Lower leg skin (tissue), 4 donors: ENCODE data around the gene PHKG2. TPM values are rescaled to one million over a fixed set of nuclear protein-coding genes. Genes with fewer than 3 reads are reported as not detected.

ENCODE experiments used
- DNase-seq, 2 donors: peaks; one replicate each; pipeline ENCODE4 v3.0.0-alpha.2; 2019; ENCODE audit warnings: low spot score in 2 of 2
- H3K4me3 ChIP-seq: fragments of 200-600 bp; sonication (generic); 2 replicates; pipeline ENCODE4 v1.5.1; 2017; ENCODE audit warnings: mild to moderate bottlenecking, low read depth; ENCODE audit not compliant: poor library complexity, severe bottlenecking
- POLR2A ChIP-seq, 2 donors: fragments of 450-650 bp; IDR thresholded peaks; one replicate each; pipeline ENCODE4 v1.6.1; 2016 to 2017; ENCODE audit warnings: antibody characterized with exemption in 2 of 2, mild to moderate bottlenecking in 1 of 2, moderate library complexity in 1 of 2
- WGBS, 2 donors: methylation state at CpG; one replicate each; pipeline ENCODE4 v1.1.5; 2018; 5-methylcytosine and 5-hydroxymethylcytosine counted together
- intact Hi-C: fragments of 100-400 bp; cut with DNase I; formaldehyde crosslinking; loops from one replicate; pipeline ENCODE4 v1.15.0; 2023; ENCODE audit warnings: low total_unique reads
- total RNA-seq, 4 donors: library from RNA; depleted of rRNA; stranded (reverse); fragments of >200 nt; gene quantifications; one replicate each; pipeline ENCODE4 v1.1.0, GENCODE V29; 2016
- TF ChIP-seq, protein P1 (sequence below), 3 donors: fragments of 450-650 bp; IDR thresholded peaks; one replicate each; pipeline ENCODE4 v1.5.1; 2016; ENCODE audit warnings: antibody characterized with exemption in 3 of 3, mild to moderate bottlenecking in 3 of 3, moderate library complexity in 2 of 3

PHKG2 gene
- total RNA-seq, 4 donors from 2014 or later, result 20.6 to 39.5 (median 31.5) TPM

DNA sequence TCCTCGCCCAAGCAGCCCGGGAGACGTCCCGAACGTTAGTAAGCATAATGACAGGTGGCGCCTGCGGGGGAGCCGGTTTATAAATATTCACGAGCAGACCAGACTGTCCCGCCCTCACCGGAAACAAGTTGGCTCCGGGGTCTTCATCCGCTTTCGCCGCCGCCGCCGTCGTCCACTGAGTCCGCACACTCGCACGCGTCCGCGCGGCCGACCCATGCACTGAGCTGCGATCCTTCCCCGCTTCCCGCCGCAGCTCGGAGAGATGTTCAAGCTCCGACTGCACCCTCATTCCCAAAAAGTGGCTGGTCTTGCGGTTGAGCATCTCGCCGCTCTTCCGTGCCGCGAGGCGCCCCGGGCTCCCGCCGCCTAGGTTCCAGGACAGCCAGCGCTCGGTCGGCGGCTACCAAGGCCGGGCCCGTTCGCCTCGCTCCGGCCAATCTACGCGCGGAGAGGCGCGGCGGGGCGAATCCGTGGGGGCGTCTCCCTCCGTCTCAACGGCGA, 13.3 kb downstream of the PHKG2 start:
- intact Hi-C loops, result no loop called here
- 0 to 1% methylated on average over 20 to 47 of the region's 64 CpGs for whole genome bisulfite sequencing, 2 donors
- no peak for DNase-seq
- TF ChIP-seq, protein P1, sequence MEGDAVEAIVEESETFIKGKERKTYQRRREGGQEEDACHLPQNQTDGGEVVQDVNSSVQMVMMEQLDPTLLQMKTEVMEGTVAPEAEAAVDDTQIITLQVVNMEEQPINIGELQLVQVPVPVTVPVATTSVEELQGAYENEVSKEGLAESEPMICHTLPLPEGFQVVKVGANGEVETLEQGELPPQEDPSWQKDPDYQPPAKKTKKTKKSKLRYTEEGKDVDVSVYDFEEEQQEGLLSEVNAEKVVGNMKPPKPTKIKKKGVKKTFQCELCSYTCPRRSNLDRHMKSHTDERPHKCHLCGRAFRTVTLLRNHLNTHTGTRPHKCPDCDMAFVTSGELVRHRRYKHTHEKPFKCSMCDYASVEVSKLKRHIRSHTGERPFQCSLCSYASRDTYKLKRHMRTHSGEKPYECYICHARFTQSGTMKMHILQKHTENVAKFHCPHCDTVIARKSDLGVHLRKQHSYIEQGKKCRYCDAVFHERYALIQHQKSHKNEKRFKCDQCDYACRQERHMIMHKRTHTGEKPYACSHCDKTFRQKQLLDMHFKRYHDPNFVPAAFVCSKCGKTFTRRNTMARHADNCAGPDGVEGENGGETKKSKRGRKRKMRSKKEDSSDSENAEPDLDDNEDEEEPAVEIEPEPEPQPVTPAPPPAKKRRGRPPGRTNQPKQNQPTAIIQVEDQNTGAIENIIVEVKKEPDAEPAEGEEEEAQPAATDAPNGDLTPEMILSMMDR (IDR thresholded peaks at IDR 0.05), result no peak
- TF ChIP-seq POLR2A (IDR thresholded peaks at IDR 0.05), result no peak
- H3K4me3 ChIP-seq, result peak overlapping the region; percentile 74

DNA sequence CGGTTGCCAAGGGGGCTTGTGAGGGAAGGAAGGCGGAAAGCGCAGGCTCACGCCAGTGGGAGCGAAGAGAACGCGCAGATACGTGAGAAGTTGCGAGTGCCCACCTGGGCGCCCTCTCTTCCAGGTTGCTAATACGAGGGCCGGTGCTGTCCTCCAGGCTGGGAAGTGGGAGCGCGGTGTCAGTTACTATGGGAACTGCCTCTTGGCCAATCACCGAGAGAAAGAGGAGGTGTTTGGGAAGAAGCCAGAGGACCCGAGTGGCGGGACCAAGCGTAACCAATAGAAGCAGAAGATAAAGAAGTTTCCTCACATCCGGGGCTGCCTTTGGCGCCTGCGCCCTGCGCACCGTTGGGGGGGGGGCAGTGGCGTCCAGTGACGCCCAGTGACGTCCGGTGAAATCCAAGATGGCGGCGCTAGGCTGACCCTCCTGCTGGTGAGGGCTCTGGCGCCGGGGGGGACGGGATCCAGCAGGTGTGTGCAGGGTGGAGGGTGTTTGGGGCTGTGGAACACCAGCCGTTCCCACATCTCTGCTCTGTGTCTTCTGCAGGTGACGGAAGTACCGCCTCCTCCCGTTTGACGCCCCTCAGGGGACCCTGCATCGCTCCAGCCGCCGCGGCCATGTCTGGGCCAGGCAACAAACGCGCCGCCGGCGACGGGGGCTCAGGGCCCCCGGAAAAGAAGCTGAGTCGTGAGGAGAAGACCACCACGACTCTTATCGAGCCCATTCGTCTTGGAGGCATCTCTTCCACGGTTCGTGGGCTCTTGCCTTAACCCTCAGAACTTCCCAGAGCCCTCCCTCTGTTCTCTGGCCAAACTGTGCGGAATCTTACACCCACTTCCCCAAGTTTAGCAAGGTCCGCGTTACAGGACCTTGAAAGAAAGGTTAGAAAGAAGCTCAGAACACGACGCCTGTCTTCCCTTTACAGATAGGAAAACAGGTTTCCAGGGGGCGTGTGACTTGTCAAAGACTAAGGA, 14.0 kb downstream of the PHKG2 start, which contains the start of the genes CFAP119 and RNF40:
Gene CFAP119 (minus strand): TSS at position 135 of the 975 bp plus-strand sequence. CDS start 314 bp downstream, outside the sequence.
Gene RNF40 (plus strand): TSS at position 395 of the 975 bp plus-strand sequence. CDS start 224 bp downstream, at position 619.
- 1% methylated on average over 57 to 60 of the region's 60 CpGs for WGBS, 2 donors
- intact Hi-C loops, result no loop called here
- peak; percentile 98 to 99 for DNase-seq
- TF ChIP-seq POLR2A (IDR thresholded peaks at IDR 0.05), result peak in 1 of 2 donors; percentile 38
- TF ChIP-seq, protein P1 (IDR thresholded peaks at IDR 0.05), result no peak
- peak within 1 kb of the TSS; percentile 79 for H3K4me3 ChIP-seq

DNA sequence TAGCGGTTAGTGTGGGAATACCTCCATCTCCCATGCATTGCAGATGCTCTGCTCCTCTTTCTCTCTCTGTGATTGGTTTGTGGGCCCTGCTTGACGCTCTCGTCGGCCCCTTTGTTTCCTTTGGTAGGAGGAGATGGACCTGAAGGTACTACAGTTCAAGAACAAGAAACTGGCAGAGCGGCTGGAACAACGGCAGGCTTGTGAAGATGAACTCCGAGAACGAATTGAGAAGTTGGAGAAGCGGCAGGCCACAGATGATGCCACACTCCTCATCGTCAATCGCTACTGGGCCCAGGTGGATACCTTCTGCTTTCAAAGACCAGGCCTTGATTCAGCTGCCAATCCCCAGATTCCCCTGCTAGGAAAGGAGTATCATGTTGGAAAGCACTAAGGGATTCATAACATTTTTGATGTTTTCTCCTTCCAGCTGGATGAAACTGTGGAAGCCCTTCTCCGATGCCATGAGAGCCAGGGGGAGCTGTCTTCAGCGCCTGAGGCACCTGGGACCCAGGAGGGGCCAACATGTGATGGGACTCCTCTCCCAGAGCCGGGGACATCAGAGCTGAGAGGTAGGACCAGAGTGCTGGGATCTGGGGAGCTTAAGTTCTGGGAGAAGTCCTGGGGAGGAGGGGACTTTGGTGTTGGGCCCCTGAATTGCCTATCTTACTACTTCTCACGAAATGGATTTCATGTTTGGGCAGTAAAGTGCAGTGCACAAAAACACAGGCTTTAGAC, 14.9 kb downstream of the PHKG2 start:
- intact Hi-C loops, result no loop called here
- 57 to 62% methylated on average over 15 of the region's 15 CpGs for WGBS, 2 donors
- H3K4me3 ChIP-seq, result peak overlapping the region; percentile 79
- peak in 1 of 2 donors; percentile 57 for DNase-seq
- TF ChIP-seq, protein P1 (IDR thresholded peaks at IDR 0.05), result no peak
- TF ChIP-seq POLR2A (IDR thresholded peaks at IDR 0.05), result no peak

DNA sequence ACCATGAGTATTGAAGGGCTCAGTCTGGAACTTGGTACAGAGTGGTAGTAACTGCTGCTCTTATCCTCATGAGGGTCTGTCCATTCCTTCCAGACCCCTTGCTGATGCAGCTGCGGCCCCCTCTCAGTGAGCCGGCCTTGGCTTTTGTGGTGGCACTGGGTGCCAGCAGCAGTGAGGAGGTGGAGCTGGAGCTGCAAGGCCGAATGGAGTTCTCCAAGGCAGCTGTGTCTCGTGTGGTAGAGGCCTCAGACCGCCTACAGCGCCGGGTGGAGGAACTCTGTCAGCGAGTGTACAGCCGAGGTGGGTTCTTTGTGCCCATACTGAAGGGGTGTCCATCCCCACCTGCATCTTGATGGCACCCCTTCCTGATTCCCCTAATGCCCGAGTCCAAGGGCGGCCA, 15.9 kb downstream of the PHKG2 start:
- no peak overlapping the region for H3K4me3 ChIP-seq
- TF ChIP-seq, protein P1 (IDR thresholded peaks at IDR 0.05), result no peak
- TF ChIP-seq POLR2A (IDR thresholded peaks at IDR 0.05), result no peak
- peak in 1 of 2 donors; percentile 78 for DNase-seq
- intact Hi-C loops, result no loop called here
- WGBS, 2 donors, result 87 to 92% methylated on average over 11 of the region's 11 CpGs

DNA sequence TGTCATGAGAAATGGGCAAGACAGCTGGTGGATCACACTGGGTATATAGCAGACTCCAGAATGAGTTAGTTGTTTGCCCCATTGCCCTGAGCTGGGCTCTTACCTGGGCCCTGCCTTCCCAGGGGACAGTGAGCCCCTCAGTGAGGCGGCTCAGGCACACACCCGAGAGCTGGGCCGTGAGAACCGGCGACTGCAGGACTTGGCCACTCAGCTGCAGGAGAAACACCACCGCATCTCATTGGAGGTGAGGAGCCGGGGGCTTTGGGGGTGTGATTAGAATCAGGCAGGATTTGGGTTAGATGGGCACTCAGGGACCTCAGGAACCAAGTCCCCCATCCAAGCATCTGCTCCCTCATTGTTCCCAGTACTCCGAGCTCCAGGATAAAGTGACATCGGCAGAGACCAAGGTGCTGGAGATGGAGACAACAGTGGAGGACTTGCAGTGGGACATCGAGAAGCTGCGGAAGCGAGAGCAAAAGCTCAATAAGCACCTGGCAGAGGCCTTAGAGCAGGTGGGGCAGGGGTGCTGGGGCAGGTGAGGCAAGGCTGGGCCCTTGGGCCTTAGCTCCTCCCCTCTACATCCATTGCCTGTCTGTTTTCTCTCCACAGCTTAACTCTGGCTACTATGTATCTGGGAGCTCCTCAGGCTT, 16.7 kb downstream of the PHKG2 start:
- intact Hi-C loops, result no loop called here
- DNase-seq, result peak in 1 of 2 donors; percentile 69
- TF ChIP-seq, protein P1 (IDR thresholded peaks at IDR 0.05), result no peak
- no peak for TF ChIP-seq POLR2A (IDR thresholded peaks at IDR 0.05)
- WGBS, 2 donors, result 95 to 99% methylated on average over 6 to 12 of the region's 12 CpGs
- H3K4me3 ChIP-seq, result no peak overlapping the region
